ENCODE results near the gene TRAPPC14. TPM values are rescaled to one million over a fixed set of nuclear protein-coding genes. Genes with fewer than 3 reads are reported as not detected.
A peak's percentile ranks its signal among the peaks of the same experiment; 100 is the strongest.

Gene TRAPPC14
- total and polyA plus RNA-seq, 4 donors = 2.8 to 9.7 (median 5.2) TPM

GRCh38 chr7:100191775-100192174, 33.3 kb upstream of the TRAPPC14 start:
- no peak overlapping the region for H3K9ac ChIP-seq (ENCODE audit: low read depth in 1 of 2, low read length in 2 of 2)
- H3K9me3 ChIP-seq (ENCODE audit: control insufficient read depth in 4 of 4, low read length in 3 of 4) = no peaks in the 10 kb centered on the region
- H3K36me3 ChIP-seq (ENCODE audit: control insufficient read depth in 4 of 4, insufficient read depth in 3 of 4, low read depth in 1 of 4, low read length in 3 of 4) = no peaks in the 10 kb centered on the region
- TF ChIP-seq RAD21 (IDR thresholded peaks at IDR 0.05) = no peak
- no peak for TF ChIP-seq MAX (IDR thresholded peaks at IDR 0.05)
- no peak for TF ChIP-seq CTCF (IDR thresholded peaks at IDR 0.05; ENCODE audit: low read depth, low read length, missing input control)
- TF ChIP-seq SP1 (IDR thresholded peaks at IDR 0.05) = no peak
- no peak for TF ChIP-seq RXRA (IDR thresholded peaks at IDR 0.05)
- no peak for TF ChIP-seq ATF3 (IDR thresholded peaks at IDR 0.05)
- TF ChIP-seq EGR1 (IDR thresholded peaks at IDR 0.05; ENCODE audit: low read depth in 2 of 2) = no peak
- no peak for TF ChIP-seq NR2F2 (IDR thresholded peaks at IDR 0.05)
- no peak for TF ChIP-seq GABPA (IDR thresholded peaks at IDR 0.05 in 1 of 2, conservative IDR thresholded peaks at IDR 0.05 in 1 of 2)
- TF ChIP-seq TAF1 (conservative IDR thresholded peaks at IDR 0.05) = no peak
- TF ChIP-seq JUND (IDR thresholded peaks at IDR 0.05) = no peak
- TF ChIP-seq HNF4A (conservative IDR thresholded peaks at IDR 0.05) = no peak
- no peak for TF ChIP-seq HNF4G (IDR thresholded peaks at IDR 0.05)
- no peak for TF ChIP-seq YY1 (IDR thresholded peaks at IDR 0.05)
- no peak for TF ChIP-seq FOXA1 (IDR thresholded peaks at IDR 0.05)
- TF ChIP-seq REST (IDR thresholded peaks at IDR 0.05) = no peak
- WGBS = 62% methylated on average over 2 of the region's 2 CpGs
- no peaks in the 10 kb centered on the region for H3K4me1 ChIP-seq (ENCODE audit: control insufficient read depth in 4 of 4, insufficient read depth in 4 of 4, low read length in 3 of 4)
- no peak for DNase-seq (ENCODE audit: low spot score)
- no peak overlapping the region for H3K27ac ChIP-seq (ENCODE audit: low read depth in 1 of 2, low read length in 2 of 2)
- no peak overlapping the region for H3K4me3 ChIP-seq (ENCODE audit: low read depth in 1 of 3, low read length in 3 of 3)
- no peaks in the 10 kb centered on the region for H3K27me3 ChIP-seq (ENCODE audit: control insufficient read depth in 4 of 4, insufficient read depth in 4 of 4, low read length in 3 of 4)

GRCh38 chr7:100190048-100190711, 31.7 kb upstream of the TRAPPC14 start:
- H3K36me3 ChIP-seq (ENCODE audit: control insufficient read depth in 4 of 4, insufficient read depth in 3 of 4, low read depth in 1 of 4, low read length in 3 of 4) = no peaks in the 10 kb centered on the region
- H3K27me3 ChIP-seq (ENCODE audit: control insufficient read depth in 4 of 4, insufficient read depth in 4 of 4, low read length in 3 of 4) = no peaks in the 10 kb centered on the region
- no peak overlapping the region for H3K27ac ChIP-seq (ENCODE audit: low read depth in 1 of 2, low read length in 2 of 2)
- WGBS = 40% methylated on average over 4 of the region's 4 CpGs
- no peak overlapping the region for H3K4me3 ChIP-seq (ENCODE audit: low read depth in 1 of 3, low read length in 3 of 3)
- no peak for TF ChIP-seq REST (IDR thresholded peaks at IDR 0.05)
- no peak for TF ChIP-seq JUND (IDR thresholded peaks at IDR 0.05)
- TF ChIP-seq CTCF (IDR thresholded peaks at IDR 0.05; ENCODE audit: low read depth, low read length, missing input control) = peak; percentile 40
- peak; percentile 73 to 81 for TF ChIP-seq RAD21 (IDR thresholded peaks at IDR 0.05)
- H3K9ac ChIP-seq (ENCODE audit: low read depth in 1 of 2, low read length in 2 of 2) = no peak overlapping the region
- H3K9me3 ChIP-seq (ENCODE audit: control insufficient read depth in 4 of 4, low read length in 3 of 4) = no peaks in the 10 kb centered on the region
- no peak for DNase-seq (ENCODE audit: low spot score)
- H3K4me1 ChIP-seq (ENCODE audit: control insufficient read depth in 4 of 4, insufficient read depth in 4 of 4, low read length in 3 of 4) = no peaks in the 10 kb centered on the region

All from liver (tissue), 9 donors.